ENCODE measurements around the gene RASGRP4.
"Not testable (repeated sequence)": the region's sequence is repeated elsewhere in the genome, so short reads cannot be mapped to it uniquely, and the experiment has no call there.

RASGRP4 gene

GRCh38 chr19:38445362-38445761 is 19.3 kb upstream of the RASGRP4 start:
- no peak for DNase-seq

- DNase-seq, result no peak
Observed at GRCh38 chr19:38444026-38444425, 18.0 kb upstream of the RASGRP4 start.

GRCh38 chr19:38443458-38443999 is 17.5 kb upstream of the RASGRP4 start:
- DNase-seq, result no peak

DNA sequence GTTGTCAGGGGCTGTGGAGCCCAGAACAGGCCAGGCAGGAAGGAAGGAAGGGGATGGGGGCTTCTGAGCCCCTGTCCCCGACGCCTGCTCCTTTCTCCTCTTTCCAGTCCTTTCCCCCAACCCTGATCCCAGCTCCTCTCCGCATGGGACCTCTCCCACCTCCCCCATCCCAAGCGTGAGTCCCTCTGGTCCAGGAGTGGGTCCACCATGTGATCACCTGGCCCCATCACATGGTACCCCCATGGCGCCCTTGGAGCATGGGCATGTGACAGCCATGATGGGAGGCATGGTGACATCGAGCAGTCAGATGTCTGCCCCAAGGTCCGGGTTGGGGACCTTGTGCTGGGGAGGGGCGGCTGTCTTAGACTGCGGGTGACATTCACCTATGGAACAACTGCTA is 16.7 kb upstream of the RASGRP4 start:
- no peak for DNase-seq

GRCh38 chr19:38441657-38442348 is 15.8 kb upstream of the RASGRP4 start:
- no peak for DNase-seq

GRCh38 chr19:38440592-38440991 is 14.6 kb upstream of the RASGRP4 start:
- DNase-seq, result no peak

DNA sequence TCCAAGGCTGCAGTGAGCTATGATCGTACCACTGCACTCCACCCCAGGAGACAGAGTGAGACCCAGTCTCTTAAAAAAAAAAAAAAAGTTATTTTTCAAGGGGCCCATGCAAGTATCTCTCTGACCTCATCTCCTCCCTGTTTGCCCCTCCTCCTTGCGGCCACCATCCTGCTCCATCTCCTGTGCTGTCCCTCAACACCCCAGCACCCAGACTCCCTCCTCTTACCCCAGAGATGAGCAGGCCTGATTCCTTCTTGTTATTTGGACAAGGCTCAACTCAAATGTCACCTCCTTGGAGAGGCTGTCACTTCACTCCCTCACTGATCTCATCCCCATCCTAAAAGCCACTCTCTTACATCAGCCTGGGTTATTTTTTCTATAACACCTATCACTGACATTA is 11.9 kb upstream of the RASGRP4 start:
- DNase-seq, result no peak

DNA sequence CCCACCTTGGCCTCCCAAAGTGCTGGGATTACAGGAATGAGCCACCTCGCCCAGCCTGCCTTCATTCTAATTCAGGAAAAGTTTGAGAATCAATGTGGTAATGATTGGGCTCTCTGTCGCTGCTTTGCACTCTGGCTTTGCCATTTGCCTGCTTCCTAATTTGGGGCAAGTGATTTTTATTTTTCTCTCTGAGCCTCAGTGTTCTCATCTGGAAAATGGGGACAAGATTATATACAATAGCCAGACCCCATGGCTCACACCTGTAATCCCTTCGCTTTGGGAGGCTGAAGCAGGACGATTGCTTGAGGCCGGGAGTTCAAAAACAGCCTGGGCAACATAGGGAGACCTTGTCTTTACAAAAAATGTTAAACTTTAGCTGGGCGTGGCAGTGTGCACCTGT is 11.3 kb upstream of the RASGRP4 start:
- DNase-seq, result no peak

DNA sequence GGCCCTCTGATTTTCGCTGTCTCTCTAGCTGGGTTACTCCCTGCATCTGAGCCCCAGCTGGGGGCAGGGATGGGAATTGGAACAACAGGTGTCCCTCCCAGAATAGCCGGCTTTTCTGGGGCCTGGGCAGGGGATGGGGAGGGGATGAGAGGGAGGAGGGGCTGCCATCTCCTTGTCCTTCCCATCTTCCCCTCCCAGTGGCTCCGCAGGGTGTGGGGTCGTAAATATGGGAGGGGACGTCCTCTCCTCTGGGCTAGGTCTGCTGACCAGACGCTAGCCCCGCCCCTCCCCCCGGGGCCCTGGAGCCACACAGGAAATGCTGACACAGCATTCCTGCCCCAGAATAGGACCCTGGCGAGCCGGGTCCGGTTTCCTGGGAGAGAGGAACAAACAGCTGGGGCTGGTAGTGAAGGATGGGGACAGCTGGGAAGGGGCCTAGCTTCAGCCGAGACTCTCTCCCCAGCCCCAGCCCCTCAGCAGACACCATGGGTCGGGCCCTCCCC is 8.6 kb upstream of the RASGRP4 start:
- no peak for DNase-seq

DNA sequence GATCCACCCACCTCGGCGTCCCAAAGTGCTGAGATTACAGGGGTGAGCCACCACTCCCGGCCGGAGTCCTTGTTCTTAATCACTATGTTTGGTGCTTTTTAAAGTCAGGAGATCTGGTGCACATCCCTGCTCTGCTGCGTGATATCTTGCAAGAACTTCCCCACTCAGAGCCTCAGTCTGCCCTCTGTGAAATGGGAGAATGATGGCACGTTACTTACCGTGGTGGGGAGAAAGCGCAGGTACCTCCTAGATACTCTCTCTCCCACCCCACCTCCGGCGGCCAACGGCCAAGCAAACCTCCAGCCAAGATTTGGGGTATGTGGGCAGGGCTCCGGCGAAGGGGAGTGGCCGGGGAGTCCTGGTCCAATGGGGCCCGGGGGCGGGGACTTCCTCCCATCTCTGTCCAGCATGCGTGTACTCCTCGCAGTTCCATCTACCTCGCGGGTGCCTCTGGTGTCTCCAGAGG is 7.3 kb upstream of the RASGRP4 start, which contains the start of gene RYR1:
Gene RYR1 (plus strand): TSS at position 424 of the 466 bp plus-strand sequence. CDS start 139 bp downstream, outside the sequence.
- no peak for DNase-seq

DNA sequence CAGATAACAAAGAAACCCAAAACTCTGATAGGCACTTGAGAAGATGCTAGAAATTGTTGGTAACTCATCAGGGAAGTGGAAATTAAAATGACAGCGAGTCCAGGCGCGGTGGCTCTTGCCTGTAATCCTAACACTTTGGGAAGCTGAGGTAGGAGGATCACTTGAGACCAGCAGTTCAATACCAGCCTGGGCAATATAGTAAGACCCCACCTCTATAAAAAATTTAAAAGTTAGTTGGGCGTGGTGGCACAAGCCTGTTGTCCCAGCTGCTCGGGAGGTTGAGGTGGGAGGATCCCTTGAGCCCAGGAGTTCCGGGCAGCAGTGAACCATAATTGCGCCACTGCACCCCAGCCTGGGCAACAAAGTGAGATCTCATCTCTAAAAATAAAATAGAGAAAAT is 4.9 kb upstream of the RASGRP4 start:
- no peak for DNase-seq

DNA sequence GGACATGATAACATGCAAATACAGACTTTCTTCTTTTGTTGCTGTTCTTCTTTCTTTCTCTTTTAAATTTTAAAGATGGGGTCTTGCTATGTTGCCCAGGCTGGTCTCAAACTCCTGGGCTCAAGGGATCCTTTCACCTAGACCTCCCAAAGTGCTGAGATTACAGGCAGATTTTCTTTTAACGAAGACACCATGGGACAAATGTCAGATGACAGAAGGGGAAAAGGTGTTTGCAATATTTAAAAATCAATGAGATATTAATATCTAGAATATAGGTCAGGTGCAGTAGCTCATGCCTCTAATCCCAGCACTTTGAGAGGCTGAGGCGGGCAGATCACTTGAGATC is 3.8 kb upstream of the RASGRP4 start:
- no peak for DNase-seq

DNA sequence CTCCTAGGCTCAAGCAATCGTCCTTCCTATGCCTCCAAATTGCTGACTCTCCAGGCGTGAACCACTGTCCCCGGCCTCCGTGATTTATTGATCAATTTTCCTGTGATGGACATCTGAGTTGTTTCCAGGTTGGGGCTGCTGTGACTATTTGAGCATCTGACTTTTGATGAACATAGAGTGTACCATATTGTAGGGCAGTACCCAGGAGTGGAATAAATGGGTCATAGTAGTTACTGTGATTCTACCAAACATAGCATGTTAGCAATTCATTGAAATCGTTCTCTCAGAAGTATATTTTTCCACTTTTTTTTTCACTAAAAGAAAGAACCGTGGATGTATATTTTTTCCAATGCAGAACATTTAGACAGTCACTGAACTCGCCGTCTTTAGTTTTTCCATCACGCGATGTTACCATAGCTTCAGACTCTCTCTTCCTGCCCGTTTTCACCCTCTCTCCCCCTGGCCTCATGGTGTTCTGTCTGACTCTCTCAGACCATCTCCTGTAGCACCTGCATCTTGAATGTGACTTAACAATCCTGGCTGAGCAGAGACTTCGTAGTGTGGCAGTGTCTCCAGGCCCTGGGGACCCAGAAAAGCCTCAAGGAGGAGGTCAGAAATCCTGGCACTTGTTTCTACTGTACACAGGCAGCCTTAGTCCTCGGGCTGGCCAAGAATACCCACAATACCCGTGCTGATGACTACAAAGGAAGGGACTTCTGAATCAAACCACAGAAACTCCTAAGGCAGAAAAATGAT is 3.2 kb upstream of the RASGRP4 start:
- no peak for DNase-seq

- not testable (repeated sequence) for DNase-seq
Observed at GRCh38 chr19:38427035-38427677, 1.1 kb upstream of the RASGRP4 start.

GRCh38 chr19:38425222-38425809 is 703 bp downstream of the RASGRP4 start:
- no peak for DNase-seq

- no peak for DNase-seq
Observed at GRCh38 chr19:38424272-38424671, 1.7 kb downstream of the RASGRP4 start.

DNA sequence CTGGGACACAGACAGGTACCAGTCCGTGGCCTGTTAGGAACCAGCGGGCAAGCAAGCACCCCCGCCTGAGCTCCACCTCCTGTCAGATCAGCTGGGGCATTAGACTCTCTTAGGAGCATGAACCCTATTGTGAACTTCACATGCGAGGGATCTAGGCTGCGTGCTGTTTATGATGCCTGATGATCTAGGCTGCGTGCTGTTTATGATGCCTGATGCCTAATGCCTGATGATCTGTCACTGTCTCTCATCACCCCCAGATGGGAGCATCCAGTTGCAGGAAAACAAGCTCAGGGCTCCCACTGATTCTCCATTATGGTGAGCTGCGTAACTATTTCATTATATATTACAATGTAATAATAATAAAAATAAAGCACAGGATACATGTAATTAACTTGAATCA is 3.6 kb downstream of the RASGRP4 start:
- DNase-seq, result no peak

- DNase-seq, result no peak
Observed at GRCh38 chr19:38421856-38422255, 4.2 kb downstream of the RASGRP4 start.

GRCh38 chr19:38420935-38421334 is 5.1 kb downstream of the RASGRP4 start:
- no peak for DNase-seq

- DNase-seq, result no peak
Observed at GRCh38 chr19:38417544-38418506, 8.2 kb downstream of the RASGRP4 start.

- no peak for DNase-seq
Observed at GRCh38 chr19:38417146-38417543, 8.9 kb downstream of the RASGRP4 start.

GRCh38 chr19:38413416-38413815 is 12.6 kb downstream of the RASGRP4 start:
- no peak for DNase-seq

Measured in fibroblast of skin of scalp (primary cell).